GM21390 (cell line): ENCODE measurements around the gene ADAMTS7.
A peak's percentile ranks its signal among the peaks of the same experiment; 100 is the strongest.
"Not testable (repeated sequence)": the region's sequence is repeated elsewhere in the genome, so short reads cannot be mapped to it uniquely, and the experiment has no call there.

Source experiments
- ATAC-seq: cut with Tn5 transposase; IDR thresholded peaks from one replicate; pipeline ENCODE4 v1.9.1; 2021; ENCODE audit not compliant: unreplicated experiment

Gene ADAMTS7

DNA sequence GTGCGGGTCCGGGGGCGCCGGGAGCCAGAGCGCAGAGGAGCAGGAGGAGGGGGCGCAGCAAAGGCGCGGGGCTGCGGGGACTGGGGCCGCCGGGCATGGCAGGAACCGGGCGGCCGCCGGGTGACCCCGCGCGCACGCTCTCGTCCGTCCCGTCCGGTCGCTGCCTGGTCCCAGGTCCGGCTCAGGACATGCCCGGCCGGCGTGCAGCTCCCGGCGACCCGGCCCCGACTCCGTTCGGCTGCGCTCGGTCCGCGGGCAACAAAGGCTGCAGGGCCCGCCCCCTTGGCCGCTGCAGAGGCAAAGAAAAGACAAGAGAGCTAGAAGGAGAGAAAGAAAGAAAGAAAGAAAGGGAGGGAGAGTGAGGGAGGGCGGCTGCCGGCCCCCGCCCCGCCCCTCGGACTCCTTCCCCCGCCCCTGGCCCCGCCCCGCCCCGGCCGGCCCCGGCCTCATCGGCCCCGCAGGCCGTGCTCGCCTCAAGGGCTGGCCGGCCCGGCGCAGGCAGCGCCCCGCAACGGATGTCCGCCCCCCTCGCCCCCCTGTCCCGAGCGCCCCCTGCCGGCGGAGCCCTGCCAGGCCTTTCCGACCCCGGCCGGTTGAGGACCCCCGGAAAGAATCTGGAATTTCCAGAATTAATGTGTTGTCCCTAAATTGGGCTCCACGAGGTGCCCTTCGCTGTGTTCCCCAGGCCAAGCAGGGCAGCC, at the start of gene ADAMTS7:
Gene ADAMTS7, minus strand, starts transcription at position 341 of the 701 bp plus-strand sequence. Its CDS starts 244 bp downstream, at position 97.
- ATAC-seq = peak; percentile 71

DNA sequence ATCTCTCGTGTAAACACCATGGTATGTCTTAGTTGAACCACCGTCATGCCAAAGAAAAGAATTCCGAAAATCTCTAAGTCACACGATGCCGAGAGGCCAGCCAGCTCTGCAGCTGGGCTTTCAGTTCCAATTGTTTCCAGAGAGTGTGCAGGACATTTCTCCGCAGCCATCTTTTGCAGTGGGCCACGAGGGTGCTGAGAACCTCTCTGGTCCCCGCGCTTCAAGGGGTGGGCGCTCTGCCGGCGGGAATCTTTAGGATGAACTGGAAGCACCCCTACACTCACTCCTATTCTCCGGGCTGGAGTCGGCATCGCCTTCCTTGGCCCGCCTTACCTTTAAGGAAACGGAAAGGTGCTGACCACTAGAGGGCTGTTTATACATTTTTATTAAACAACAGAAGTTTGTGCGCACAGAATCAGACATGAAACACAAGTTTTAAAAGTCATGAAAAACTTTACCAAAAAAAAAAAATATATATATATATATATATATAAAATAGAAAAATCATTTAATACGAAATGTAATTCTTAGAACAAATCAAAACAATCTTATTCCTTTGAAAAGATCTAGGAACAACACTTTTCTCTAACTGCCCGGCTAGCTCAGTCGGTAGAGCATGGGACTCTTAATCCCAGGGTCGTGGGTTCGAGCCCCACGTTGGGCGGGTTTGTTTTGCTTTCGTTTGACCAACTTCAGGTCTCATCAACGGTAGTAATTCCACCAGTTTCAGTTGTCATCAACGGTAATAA, 48.9 kb upstream of the ADAMTS7 start:
- ATAC-seq = peak; percentile 93

DNA sequence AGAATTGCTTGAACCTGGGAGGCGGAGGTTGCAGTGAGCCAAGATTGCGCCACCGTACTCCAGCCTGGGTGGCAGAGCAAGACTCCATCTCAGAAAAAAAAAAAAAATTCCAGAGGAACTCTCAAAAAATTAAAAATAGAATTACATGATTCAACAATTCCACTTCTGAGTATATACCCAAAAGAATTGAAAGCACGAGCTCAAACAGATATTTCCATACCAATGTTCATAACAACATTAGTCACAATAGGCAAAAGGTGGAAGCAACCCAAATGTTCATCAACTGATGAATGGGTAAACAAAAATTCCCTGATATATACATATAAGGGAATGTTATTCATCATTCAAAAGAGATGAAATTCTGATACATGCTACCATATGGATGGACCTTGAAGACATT, 44.5 kb upstream of the ADAMTS7 start:
- no peak for ATAC-seq

DNA sequence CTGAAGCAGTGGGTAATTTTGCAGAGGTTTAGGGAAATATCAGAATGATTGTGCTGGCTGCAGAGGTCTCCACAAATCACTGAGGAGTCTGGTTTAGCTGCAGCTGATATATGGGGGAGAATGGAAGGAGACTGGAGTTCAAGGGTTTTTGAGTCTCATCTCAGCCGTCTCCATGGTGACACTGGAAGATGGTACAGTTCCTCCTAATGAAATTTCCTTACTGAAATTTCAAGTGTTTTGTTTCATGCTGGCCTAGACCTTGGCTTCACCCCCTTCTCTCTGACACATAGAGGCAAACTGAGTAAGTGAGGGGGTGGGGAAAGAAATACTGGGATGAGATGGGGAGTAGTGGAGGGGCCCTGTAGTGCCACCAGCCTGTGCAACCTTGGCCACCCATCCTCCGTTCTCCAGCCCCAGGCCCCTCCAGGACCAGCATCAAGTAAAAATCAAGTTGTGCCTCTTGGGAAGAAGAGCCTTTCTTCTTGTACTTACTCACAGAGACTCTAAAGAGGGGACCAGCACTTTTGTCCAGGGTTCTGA, 43.6 kb upstream of the ADAMTS7 start:
- no peak for ATAC-seq

GRCh38 chr15:78853500-78853899, 42.2 kb upstream of the ADAMTS7 start:
- no peak for ATAC-seq

GRCh38 chr15:78850941-78851755, 39.9 kb upstream of the ADAMTS7 start:
- no peak for ATAC-seq

- ATAC-seq = no peak
Observed at GRCh38 chr15:78850352-78850751, 39.1 kb upstream of the ADAMTS7 start.

- ATAC-seq = not testable (repeated sequence)
Observed at GRCh38 chr15:78847387-78847906, 36.2 kb upstream of the ADAMTS7 start.

- ATAC-seq = not testable (repeated sequence)
Observed at GRCh38 chr15:78846906-78847305, 35.6 kb upstream of the ADAMTS7 start.

- ATAC-seq = no peak
Observed at GRCh38 chr15:78842519-78842918, 31.3 kb upstream of the ADAMTS7 start.

DNA sequence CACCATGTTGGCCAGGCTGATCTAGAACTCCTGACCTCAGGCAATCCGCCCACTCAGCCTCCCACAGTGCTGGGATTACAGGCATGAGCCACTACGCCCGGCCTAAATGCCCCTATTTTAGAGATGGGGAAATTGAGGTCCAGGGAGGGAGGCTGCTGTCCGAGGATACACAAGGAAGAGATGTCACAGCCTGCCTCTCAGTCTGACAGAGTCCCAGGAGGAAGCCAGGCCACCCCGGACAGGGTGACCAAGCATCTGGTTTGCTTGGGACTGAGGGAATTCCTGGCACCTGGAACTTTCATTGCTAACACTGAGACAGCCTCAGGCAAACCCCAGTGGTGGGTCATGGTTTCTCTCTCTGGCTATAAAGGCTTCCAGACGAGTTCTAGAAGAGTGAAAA, 30.6 kb upstream of the ADAMTS7 start:
- ATAC-seq = no peak

DNA sequence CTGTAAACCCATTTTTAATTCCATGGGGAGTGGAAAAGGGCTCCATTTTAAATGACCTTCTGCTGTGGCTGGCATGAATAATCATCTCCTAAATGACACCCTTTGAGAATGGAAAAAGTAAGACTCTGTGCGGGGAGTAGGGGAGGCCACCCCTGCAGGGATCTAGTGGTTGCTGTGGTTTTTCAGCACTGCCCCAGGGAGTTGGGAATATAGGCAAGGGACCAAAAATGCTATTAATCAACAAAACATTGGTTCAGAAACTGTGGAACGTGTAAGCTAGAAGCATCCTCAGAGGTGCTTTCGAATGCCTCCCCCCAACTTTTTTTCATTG, 30.1 kb upstream of the ADAMTS7 start:
- no peak for ATAC-seq

DNA sequence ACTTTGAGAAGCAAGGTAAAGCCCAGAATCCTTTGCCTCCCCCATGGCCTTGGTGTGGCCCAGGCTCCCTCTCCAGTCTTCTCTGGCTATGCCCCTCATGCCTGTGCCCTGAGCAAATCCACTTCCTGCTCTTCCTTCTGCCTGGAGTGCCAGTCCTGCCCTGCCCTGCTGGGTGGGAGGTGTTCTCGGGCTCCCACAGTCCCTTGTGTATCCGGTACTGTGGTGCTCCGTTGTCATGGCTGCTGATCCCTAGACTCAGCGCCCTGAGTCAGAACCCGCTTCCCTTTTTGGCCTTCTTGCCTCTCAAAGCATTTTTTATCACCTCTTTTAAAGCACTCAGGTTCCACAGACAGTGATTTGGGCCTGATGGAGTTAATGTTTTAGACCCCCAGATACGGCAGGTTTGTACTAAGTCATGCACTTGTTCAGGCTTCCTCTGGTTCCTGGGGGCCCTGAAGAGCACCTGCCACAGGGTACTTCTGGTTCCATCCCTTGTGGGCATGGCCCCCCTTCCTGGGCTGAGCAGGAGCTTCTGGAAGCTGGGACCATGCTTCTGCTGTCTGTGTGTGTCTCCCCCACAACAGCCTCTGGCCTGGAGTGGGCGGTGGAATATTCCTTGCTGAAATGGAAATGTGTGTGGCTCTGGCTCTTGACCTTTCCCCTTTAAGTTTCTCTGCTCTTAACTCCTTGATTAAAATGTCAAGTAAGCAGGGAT, 29.6 kb upstream of the ADAMTS7 start:
- ATAC-seq = no peak

- not testable (repeated sequence) for ATAC-seq
Observed at GRCh38 chr15:78839151-78839550, 27.9 kb upstream of the ADAMTS7 start.

- no peak for ATAC-seq
Observed at GRCh38 chr15:78838489-78838888, 27.2 kb upstream of the ADAMTS7 start.

DNA sequence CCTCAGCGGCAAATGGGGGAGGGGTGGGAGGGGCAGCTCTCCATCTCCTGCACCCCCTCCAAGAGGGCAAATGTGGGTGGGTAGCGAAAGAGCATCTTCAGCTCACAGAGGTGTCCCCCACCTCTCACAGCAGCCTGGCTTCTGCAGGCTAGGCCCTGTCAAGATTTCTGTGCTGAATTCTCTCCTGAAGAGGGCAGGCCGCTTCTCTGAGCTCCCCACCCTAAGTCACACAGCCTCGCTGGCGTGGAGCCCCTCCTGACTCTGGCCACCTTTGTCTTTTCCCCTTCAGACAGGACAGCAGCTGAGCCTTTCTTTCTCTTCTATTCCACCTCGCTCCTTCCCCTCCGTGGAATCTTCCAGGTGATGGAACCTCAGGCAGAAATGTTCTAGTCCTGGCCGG, 26.3 kb upstream of the ADAMTS7 start:
- no peak for ATAC-seq

- no peak for ATAC-seq
Observed at GRCh38 chr15:78837131-78837530, 25.9 kb upstream of the ADAMTS7 start.

GRCh38 chr15:78836333-78836732, 25.1 kb upstream of the ADAMTS7 start:
- no peak for ATAC-seq

GRCh38 chr15:78831229-78832207, 20.3 kb upstream of the ADAMTS7 start:
- no peak for ATAC-seq
